HG03378 (cell line): Measurements from ENCODE around the gene SRGAP2B.
"Not testable (repeated sequence)": the region's sequence is repeated elsewhere in the genome, so short reads cannot be mapped to it uniquely, and the experiment has no call there.

Source experiments
- ATAC-seq: cut with Tn5 transposase; IDR thresholded peaks from one replicate; pipeline ENCODE4 v1.9.1; 2021; ENCODE audit warnings: mild to moderate bottlenecking, moderate library complexity; ENCODE audit not compliant: unreplicated experiment

Gene SRGAP2B

DNA sequence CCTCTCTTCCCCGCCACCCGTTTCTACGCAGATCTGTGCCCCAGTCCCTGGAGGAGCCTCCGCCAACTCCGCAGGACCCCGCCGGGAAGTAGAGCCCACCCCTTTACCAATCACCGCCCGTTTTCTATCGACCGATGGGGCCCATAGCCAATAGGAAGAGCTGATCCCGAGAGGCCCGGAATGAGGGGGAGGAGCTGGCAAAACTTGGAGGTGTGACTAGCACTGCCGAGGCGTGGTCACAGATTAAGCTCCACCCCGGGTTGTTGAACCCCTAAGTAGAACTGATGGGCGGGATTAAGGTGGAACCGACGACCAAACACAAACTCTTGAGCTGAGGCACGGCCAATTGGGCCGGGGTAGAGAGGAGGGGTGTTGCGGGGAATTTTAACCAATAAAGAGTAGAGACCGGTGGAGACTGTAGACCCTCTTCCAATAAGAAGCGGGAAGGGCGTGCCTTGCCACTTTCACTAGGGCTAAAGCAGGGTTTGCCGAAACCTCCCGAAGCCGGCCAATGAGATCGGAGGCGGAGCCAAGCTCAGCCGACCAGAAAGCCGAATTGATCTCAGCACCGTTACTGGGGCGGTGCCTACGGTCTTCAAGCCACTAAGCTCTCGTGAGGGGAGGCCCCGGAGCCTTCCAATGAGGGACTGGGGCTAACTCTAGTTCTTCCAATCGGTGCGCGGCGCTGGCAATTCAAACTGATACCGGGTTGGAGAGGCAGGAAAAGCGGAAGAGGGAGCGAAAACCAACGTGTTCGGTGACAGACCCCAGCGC, at the start of gene SRGAP2B, which contains the start of gene FAM72D:
TSS of gene SRGAP2B (minus strand) at position 45 of the 774 bp plus-strand sequence. CDS start 2,427 bp downstream, outside the sequence.
TSS of gene FAM72D (plus strand) at position 691 of the 774 bp plus-strand sequence. CDS start 874 bp downstream, outside the sequence.
- peak; percentile 91 for ATAC-seq

DNA sequence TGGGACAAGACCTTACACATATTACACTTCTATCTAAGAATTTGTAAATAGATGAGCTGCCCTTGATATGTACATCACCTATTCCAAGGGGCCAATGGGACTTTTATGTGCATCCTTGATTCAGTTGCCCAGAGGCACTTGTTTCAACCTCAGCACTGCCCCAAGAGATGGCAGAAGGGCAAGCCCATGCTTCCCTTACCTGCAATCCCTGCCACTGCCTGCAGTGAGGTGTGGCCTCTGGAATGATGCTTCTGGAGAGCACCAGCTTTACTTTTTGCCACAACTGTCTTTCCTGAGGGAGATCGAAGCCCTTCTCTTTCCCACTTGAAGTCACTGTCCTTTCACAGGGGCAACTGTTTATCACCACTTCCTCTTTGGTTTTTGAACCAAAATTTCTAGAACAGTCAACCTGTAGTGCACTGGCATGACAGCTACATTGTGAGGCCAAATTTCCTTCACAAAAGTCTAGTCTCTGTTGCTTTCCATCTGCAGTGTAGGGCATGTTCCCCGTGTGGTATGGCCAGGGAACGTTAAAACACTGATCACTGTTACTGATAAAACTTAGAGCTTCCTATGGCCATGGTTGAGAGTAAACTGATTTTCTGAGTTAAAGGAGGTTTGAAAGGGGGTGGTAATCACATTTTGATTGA, 49.3 kb upstream of the SRGAP2B start:
- ATAC-seq = not testable (repeated sequence)

DNA sequence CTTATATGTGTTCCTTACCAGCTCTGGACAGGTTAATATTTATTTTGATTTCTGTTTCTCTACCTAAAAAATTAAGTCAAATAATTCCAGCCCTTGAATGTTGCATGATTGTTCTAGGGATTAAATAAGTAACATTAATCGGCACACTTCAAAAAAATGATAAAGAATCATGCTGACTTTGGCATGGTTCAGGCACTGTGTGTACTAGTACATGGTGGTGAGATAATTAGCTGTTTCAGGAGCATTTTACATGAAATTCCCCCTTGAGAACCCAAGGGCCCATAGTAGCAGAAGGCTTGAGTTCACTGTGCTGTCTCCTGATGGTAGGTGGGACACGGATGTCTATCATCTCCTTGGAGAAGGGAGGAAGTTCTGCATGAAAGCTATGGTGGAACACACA, 45.4 kb upstream of the SRGAP2B start:
- ATAC-seq = not testable (repeated sequence)

DNA sequence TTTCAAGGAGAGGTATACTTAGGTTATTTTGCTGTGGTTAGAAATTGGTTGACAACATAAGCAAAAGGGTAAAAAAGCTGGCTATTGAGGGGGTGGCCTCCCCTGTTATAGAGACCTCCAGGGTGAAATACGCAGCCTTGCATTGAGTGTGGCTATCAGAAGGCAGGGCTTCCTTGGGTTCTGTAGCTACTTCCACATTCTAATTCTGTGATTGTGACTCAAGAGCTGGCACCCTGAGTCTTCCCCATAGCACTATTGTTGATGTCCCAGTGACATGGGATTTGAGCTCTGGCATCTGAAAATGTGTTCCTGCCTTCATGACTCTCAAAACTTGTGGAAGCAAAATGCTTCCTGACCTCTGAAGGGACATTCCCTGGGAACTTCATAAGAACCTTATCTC, 39.3 kb upstream of the SRGAP2B start:
- not testable (repeated sequence) for ATAC-seq

GRCh38 chr1:145128697-145129469, 33.8 kb upstream of the SRGAP2B start:
- ATAC-seq = not testable (repeated sequence)

GRCh38 chr1:145127144-145127543, 32.0 kb upstream of the SRGAP2B start:
- not testable (repeated sequence) for ATAC-seq

DNA sequence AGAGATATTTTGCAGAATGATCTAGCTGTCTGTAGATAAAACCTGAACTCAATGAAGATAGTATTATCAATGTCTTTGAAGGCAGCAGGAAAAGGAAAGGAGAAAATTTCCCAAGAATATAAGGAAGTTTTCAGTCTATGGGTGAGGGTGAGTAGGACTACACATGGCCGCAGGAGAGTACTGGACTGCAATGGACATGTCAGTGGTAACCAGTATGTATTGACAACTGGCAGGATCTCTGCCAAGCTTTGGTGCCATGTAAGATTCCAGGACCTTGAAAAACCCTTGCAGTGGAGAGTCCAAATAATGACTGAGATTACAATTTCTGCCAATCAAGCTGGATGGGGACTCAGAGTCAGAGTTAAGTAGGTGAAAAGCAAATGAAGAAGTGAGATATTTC, 30.0 kb upstream of the SRGAP2B start:
- not testable (repeated sequence) for ATAC-seq

DNA sequence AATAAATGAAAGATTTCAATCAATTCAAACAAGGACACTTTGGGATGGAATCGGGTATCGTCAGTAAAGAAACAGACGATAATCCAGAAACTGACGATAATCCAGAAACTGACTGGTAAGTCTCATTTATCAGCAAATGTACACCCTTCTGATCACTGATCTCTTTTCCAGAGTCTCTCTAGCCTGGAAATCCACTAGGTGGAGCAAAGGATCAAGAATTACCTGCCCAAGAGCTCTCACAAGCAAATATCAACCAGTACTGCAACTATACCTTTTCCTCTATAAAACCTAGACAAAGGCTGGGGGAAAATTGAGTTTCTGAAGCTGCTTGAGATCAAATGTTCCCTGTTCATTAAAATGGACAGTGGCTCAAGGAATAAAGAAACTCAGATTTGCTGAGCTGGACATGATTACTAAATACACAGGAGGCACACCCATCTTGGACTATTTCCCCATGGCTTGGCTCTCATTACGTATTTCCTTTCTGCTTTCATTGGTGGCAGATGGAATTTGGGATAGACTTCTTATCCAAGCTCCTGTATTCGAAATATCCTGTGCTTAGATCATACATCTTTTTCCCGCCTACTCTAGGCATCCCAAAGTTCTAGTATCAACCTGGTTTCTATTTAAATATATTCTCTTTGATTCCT, 29.0 kb upstream of the SRGAP2B start:
- ATAC-seq = not testable (repeated sequence)

GRCh38 chr1:145123062-145123395, 27.9 kb upstream of the SRGAP2B start:
- not testable (repeated sequence) for ATAC-seq

DNA sequence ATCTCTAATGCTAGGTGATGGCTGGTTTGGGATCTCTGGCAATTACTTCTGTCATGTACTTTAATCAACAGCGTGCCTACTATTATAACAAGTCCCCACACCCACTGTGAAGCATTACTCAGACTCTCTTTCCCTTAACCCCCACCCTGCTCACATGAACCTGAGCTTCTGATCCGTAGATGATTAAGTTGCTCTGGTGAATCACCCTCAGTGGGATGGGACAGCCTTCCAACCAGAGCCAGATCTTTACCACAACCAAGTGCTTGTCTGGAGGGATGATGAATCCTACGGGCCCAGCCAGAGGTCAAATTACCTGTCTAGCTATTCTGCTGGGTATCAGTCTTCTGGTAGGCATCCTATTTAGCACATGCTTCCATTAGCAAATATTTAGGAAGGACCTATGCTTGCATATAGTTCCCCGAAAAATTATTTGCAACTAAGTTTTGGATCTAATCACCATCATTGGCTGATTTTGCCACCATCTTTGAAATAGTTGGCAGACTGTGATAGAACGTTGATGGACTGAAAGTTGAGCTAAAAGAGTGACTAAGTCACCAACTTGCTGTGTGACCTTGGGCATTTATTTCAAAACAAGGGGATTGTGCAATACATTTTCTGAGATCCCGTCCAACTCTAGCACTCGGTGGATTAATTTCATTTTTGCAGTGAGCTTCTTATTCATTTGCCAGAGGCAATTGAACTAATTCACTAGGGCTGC, 27.4 kb upstream of the SRGAP2B start:
- not testable (repeated sequence) for ATAC-seq

DNA sequence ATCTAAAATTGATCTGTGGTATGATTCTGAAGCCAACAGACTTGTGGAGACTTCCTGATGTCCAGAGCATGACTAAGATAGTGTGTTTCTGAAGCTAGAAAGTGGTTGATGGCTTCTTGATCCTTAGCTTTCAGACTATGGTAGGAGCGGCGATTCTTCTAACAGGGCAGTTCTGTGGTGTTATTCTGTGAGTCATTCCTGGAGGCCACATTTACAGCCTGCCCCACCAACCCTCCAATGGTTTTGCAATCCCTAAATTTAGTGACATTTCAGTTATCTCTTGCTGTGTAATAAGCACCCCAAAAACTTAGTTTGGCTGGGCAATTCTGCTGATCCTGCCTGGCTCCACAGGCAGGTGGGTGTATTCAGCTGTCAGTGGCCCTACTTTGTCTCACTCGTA, 24.7 kb upstream of the SRGAP2B start:
- ATAC-seq = not testable (repeated sequence)

- ATAC-seq = not testable (repeated sequence)
Measured at GRCh38 chr1:145115587-145116493, 20.7 kb upstream of the SRGAP2B start.

GRCh38 chr1:145114560-145115057, 19.5 kb upstream of the SRGAP2B start:
- ATAC-seq = not testable (repeated sequence)

DNA sequence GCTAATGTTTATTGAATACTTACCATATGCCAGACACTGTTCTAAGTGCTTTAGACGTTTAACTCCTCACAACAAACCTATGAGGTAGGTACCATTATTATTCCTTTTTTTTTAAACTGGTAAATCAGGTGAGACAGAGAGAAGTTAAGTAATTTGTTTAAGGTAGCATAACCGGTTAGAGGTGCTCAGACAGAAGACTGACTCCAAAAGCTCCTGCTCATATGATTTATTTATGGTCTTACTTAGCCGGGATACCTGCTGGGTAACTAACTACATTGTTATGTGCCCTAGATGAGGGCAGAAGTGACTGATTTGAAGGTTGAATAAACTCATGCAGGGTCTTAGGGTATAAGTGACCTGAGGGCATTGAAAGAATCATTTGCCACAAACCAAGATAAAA, 17.6 kb upstream of the SRGAP2B start:
- not testable (repeated sequence) for ATAC-seq

DNA sequence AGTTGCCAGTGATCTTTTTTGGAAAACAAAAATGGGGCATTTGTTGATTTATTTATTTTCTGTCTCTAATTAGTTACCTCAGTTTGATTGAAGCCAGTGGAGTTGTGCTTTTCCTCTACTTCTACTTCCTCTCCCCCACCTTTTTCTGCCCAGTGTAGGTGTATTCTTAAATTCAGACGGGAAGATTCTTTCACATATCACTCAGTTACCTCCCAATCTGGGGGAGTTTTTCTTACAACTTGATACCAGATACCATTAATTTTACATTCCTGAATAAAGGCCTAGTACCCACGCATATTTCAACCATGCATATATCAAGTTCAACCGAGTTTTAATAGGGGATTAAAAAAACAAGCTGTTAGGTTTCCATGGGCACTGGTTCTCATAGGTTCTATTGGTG, 16.5 kb upstream of the SRGAP2B start:
- ATAC-seq = not testable (repeated sequence)

DNA sequence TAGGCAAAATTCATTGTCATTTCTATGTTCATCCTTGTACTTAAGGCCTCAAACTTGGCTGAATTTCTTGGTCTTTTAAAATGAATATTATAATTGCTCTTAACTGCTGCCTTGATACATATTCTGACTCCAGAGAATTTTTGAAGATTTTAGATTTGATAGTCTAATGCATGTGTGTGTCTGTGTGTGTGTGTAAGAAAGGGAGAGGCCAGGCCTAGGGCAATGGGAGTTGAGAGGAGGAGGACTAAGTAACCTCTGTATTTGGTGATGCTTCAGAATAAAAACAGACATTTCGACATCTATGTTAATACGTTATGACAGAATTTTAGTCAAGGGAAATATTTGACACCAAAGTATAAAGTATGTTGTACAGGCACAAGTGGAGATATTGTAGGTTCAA, 8.2 kb upstream of the SRGAP2B start:
- ATAC-seq = not testable (repeated sequence)

GRCh38 chr1:145101725-145102124, 6.6 kb upstream of the SRGAP2B start:
- ATAC-seq = not testable (repeated sequence)

GRCh38 chr1:145094655-145095211, 395 bp downstream of the SRGAP2B start:
- ATAC-seq = peak; percentile 7
